ENCODE measurements around the gene METTL13.

The METTL13 gene

DNA sequence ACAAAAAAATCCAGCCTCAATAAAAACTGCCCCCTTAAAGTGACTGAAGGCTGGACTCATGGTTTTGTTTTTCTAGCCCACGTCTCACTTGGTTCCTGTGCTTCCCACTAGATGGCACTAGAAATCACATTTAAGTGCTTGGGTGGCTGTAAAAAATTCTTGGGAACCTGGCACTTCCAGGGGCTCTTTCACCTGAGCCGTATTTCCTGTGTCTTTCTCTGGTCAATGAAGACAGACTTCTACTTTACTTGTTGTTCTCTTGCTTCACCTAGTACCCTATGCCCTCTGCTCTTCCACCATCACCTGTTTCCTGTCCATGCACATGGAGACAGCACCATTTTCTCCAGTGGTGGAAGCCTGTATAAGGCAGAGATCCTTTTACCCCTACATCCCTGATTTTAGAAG lies 20.0 kb downstream of the METTL13 start:
- in situ Hi-C loops (cut with MboI; ENCODE audit: low sequenced_read_pairs) = no loop called here

DNA sequence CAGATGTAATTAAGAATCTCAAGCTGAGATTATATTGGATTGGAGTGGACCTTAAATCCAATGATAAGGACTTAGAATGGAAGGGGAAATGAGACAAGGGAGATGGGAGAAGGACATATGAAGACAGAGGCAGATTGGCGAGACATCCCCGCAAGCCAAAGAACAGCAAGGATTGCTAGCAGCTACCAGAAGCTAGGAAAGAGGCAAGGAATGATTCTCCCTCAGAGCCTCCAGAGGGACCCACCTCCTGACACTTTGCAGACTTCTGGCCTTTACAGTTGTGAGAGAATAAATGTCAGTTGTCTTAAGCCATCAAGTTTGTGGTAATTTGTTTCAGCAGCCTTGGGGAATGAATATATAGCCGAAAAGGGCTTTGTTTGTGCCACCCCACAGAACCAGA lies 20.7 kb downstream of the METTL13 start:
- in situ Hi-C loops (cut with MboI; ENCODE audit: low sequenced_read_pairs) = no loop called here

DNA sequence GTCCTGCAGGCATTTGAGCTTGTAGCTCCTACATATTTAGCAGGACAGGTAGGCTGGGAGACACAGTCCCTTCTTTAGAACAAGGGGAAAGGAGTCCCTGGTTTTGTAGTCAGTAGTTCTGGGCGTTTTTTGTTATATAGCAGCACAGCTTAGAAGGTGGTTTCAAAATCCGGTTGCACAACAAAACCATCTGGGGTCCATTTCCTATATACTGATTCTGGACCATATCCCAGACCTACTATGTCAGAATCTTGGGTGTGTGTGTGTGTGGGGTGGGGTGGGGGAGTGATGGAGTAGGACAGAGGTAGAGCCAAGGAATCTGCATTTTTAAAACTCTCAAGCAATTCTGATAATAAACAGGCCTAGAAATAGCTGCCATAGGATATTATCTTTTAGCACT lies 21.6 kb downstream of the METTL13 start:
- in situ Hi-C loops (cut with MboI; ENCODE audit: low sequenced_read_pairs) = no loop called here

DNA sequence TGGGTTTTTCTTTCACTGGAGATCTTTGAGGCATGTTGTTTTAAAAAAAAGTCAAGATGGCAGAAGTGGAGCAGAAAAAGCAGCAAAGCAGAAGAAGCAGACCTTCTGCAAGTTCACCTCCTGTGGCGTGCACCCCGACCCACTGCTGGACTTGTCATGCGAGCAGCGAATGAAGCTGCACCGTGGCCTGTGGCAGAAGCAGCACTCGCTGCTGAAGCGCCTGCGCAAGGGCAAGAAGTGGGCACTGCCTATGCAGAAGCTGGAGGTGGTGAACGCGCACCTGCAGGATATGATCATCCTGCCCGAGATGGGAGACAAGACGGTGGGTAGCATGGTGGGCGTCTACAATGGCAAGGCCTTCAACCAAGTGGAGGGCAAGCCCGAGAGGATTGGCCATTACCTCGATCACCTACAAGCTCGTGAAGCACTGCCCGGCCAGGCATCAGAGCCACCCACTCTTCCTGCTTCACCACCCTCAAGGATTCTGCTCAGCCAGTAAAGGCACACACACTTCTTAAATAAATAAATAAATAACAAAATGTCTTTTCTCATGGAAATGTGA lies 22.1 kb downstream of the METTL13 start:
- in situ Hi-C loops (cut with MboI; ENCODE audit: low sequenced_read_pairs) = no loop called here

DNA sequence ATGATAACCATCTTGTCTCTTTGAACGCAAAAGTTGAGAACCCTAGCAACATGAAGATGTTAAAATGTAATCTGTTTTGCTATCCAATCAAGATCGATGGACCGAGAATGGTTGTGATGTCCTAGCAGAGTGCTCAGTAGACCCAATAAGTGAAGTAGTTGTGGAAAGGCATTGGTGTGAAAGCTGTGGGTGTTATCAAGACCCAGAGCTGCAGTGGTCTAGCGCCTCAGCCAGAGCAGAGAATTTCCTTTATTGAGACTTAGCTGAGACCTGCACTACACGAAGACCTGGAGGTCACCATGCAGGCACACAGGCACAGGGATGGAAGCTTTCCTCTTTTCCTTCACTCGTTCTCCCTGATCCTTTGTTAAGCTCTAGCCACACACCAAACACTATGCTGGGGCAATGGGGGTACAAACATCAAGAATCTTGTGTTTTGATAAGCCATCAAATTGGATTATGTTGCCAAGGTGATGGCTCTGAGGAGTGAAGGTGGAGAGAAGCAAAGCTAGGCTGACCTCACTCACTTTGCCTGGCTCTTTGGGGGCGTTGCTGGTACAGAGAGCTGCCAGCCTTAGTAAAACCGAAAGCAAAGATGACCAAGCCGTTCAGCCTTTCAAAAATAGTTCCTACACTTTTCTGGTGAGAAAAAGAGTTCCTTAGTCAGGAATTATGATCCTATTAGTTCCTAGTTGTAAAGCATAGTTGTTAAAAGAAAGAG lies 24.1 kb downstream of the METTL13 start:
- in situ Hi-C loops (cut with MboI; ENCODE audit: low sequenced_read_pairs) = no loop called here

DNA sequence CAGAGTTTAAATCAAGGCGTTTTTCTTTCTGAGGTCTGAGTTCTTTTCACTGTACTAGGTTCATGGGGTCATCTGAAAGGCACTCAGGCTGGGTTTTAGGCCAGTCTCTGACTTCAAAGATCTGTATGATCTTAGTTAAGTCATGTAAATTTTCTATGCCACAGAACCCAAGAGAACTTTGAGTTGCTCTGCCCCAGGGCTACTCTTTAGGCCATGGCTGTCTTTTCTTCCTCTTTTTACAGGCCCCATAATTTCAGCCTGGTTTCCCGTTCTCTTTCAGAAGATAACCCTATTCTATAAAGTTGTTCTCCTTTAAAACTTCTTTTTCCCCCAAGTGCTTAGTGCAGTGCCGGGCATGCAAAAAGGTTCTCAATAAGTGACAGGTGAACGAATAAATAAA lies 26.1 kb downstream of the METTL13 start:
- in situ Hi-C loops (cut with MboI; ENCODE audit: low sequenced_read_pairs) = no loop called here

DNA sequence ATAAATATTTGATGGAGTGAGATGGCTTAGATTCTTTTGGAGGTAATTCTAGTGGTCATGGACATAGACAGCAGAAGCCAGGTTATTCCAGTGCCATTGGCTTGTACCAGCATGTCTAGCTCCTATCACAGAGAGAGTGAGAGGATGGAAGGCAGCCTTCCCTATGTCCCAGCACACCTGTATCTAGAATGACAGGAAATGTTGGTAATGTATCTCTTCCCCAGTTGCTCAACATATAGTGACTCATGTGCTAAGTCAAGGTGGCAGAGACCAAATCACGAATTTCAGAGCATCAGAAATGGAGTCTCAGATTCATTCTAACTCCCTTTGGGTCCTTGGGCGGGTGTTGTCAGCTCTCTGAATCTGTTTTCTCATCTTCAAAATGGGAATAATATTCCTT lies 28.4 kb downstream of the METTL13 start:
- in situ Hi-C loops (cut with MboI; ENCODE audit: low sequenced_read_pairs) = no loop called here

DNA sequence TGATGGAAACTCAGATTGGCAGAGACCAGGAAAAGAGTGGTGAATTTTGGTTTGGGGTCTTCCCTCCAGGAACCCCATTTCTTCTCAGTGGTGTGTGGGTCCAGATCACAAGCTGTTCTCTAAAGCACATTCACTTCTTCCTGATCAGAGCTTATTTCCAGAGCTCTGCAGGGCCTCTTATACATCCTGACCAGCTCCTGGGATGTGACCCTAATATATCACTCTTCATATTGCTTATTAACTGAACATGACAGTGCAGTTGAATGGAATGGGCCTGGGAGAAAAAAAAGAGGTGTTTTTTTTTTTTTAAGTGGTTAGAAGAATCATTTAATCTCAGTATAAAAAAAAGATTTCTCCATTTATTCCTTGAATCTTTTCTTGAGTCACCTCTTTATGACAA lies 30.2 kb downstream of the METTL13 start:
- in situ Hi-C loops (cut with MboI; ENCODE audit: low sequenced_read_pairs) = no loop called here

DNA sequence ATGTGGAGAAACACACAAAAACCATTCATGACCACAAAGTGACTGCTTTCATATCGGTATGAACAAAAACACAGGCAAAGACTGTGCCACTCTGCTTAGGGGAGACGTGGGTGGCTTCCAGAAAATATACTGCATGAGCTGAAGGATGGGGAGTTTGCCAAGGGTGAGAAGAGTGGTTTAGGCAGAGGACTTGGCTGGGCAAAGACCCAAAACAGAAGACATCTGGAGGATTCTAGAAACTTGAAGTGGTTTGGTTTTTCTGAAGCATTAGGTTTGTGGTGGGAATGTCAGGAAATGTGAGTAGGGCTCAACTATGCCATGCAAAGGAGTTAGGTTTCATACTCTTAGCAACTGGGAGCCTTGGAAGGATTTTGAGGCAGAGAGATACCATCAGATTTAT lies 33.2 kb downstream of the METTL13 start:
- in situ Hi-C loops (cut with MboI; ENCODE audit: low sequenced_read_pairs) = no loop called here

DNA sequence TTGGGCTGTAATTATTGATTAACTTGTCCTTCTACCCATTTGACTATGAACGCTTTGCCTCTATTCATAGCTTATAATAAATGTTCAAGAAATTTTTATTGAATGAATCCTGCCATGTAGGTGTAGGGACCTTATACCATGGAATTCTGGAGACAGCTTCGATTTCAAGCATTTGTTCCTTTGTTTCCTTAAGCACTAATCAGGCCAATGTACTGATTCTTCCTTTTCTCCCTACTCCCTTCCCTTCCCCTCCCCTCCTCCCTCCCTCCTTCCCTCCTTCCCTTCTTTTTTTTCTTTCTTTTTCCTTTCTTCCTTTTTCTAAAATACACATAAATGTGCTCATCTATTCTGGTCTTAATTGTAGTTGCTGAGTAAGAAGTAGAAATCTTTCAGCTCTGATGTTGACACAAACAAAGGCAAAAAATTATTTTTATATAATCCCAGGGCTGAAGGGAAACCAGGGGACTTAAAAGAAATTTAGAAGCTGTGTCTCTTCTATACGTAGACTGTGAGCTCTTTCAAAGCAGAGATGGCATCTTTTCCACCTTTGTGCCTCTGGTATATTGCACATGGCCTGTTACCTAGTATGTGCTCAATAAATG lies 34.9 kb downstream of the METTL13 start:
- in situ Hi-C loops (cut with MboI; ENCODE audit: low sequenced_read_pairs) = no loop called here

DNA sequence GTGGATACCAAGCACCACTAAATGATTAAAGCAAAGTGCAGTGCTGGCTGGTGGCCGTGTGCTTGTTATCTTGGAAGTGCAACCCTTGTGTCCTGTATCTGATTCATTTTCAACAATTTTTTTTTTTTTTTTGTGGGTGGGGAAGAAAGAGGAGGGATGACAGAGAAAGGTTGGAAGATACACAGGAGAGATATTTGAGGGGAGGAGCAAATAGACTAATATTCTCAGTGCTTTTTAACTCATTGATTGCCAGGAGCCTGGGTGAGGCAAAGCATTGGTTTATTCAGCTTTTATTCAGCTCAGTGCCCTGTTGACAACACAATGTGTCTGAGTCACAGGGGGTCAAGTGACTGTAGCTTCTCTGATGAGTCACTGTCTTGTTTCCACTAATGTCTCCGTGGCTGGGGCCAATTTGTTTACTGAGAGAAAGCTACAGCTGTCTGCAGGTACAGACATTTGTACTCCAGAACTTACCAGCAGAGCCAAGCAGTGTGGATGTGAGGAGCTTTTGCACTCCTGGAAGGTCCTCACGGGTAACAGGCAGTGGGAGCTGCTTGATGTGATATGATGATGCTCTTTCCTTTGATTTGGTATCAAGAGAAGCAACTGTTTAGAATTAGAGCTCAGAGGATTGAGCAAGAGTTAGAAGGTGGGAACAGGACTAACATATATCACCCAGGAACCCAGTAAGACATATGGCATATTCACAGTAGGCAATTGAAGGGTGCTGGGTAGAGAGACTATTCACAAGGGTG lies 36.2 kb downstream of the METTL13 start:
- in situ Hi-C loops (cut with MboI; ENCODE audit: low sequenced_read_pairs) = no loop called here

DNA sequence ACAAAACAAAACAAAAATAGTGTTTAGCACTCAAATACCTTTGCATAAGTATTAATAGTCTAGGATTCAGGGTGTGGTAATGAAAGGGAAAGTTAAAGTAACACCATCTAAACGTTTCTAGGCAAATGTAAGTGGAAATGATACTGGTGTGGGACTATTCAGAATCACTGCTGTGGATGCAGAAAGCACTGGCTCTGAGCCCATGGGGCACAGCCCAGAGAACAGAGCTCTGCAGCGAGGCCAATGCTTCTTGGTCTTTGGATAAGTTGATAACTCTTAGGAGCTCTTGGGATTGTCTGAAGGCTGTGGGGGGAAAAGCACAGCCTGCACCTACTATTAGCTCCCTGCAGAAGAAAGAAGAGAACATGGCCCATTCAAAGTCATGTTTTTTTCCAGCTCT lies 38.5 kb downstream of the METTL13 start:
- in situ Hi-C loops (cut with MboI; ENCODE audit: low sequenced_read_pairs) = no loop called here

DNA sequence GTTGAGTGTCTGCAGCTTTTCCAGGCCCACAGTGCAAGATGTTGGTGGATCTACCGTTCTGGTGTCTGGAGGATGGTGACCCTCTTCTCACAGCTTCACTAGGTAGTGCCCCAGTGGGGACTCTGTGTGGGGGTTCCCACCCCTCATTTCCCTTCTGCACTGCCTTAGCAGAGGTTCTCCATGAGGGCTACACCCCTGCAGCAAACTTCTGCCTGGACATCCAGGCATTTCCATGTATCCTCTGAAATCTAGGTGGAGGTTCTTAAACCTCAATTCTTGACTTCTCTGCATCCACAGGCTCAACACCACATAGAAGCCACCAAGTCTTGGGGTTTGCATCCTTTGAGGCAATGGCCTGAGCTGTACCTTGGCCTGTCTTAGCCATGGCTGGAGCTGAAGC lies 45.5 kb downstream of the METTL13 start:
- in situ Hi-C loops (cut with MboI; ENCODE audit: low sequenced_read_pairs) = no loop called here

DNA sequence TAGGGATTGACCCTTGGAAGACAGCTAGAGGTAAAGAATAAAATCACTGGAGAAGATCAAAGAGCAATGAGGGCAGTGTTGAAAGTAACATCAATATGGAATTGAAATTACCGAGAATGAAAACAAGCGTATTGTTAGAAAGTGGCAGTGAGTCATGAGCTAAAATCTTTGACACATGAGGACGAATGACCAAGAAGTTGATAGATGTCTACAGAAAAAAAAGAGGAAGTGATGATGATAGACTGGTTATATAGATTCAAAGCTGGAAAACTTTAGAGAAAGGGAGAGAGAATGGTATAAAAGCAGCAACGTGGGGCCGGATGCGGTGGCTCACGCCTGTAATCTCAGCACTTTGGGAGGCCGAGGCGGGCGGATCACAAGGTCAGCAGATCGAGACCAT lies 47.3 kb downstream of the METTL13 start:
- in situ Hi-C loops (cut with MboI; ENCODE audit: low sequenced_read_pairs) = no loop called here

DNA sequence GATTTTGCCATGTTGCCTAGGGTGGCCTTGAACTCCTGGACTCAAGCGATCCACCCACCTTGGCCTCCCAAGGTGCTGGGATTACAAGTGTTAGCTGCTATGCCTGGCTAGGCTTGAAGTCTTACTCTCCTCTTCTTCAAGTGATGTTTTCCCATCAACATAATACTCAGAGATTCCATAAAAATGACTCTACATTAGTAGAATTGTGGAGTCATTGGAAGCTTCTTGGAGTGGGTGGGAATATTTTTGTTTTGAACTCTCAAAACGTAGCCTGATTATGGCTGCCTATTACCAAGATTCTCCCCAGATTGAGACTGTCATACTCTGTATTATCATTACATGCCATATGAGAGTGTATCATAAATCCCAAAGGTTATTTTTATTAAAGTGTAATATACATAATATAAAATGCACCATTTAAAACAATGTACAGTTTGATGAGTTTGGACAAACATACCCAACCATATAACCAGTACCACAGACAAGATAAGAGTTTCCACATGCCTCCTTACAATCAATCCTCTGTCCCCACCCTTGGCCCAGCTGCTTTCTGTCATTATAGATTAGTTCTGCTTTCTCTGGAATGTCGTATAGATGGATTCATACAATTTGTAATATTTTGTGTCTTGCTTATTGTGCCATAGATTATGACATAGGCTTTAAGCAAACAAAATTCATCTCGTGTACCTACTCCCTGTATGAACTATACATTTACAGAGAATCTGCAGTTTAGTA lies 51.8 kb downstream of the METTL13 start:
- in situ Hi-C loops (cut with MboI; ENCODE audit: low sequenced_read_pairs) = no loop called here

DNA sequence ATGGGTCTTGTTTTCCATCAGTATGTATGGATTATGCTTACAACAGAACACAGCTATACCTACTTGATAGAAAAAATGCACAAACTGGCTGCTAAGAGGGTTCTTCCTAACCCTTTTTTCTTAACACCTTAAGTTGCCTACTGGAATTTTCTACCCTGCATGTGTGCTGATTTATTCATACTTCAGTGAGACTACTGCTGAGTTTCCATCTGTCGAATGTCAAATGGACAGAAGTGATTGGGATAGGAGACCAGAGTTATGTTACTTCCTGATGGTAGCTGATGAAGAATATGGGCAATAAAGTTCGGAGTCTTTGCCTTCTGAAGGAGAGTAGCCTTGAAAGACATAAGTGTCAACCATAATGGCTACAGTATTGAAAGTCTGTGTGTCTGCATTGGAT lies 53.4 kb downstream of the METTL13 start:
- in situ Hi-C loops (cut with MboI; ENCODE audit: low sequenced_read_pairs) = no loop called here

DNA sequence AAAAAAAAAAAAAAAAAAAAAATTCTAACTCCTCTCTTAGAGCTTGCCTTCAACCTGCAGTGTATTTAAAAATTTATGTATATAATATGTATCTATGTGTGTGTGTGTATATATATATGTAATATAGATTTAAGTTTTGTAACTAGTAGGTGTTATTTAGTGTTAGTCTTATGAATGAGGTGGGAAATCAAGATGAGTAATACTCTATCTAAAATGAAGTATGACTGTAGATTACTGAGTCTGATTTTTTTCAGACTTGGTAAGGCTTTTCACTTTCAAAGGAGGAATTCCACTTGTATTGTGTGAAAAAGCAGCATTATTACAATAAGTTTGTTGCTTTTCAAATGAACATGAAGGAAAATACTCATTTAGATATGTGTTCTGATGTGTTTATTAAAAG lies 54.4 kb downstream of the METTL13 start:
- in situ Hi-C loops (cut with MboI; ENCODE audit: low sequenced_read_pairs) = no loop called here

DNA sequence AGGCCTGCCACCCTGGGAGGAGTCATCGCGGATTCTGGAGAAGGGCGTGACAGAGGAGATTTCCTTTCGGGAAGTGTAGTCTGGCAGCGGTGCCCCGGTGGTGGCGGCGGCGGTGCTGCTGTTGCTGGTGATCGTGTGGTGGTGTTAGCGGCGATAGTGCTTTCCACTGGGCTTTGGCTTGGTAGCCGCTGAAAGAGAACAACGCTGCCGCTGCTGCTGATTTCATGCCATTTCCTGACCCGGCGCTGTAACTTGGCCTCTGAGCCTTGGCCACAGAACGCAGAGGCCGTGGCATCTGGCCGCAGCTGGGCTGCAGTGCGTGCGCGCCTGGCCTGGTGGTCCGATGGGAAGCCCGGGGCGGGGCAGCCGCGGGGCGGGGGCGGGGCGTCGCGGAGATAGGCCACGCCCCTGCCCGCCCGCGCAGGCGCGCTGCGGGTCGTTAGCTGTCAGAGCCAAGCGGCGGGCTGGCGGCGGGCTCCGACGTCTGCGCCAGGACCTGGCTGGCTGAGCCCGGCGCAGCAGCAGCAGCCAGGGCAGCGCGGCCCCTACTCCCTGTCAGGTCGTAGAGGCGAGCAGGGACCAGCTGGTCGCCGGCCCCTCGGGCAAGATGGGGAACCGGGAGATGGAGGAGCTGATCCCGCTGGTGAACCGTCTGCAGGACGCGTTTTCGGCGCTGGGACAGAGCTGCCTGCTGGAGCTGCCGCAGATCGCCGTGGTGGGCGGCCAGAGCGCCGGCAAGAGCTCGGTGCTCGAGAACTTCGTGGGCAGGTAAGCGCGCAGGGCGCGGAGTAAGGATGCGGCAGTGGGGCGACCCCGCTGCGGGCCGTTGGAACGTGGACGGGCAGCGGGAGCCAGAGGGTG lies 59.8 kb downstream of the METTL13 start, which contains the start of gene DNM3:
Gene DNM3 (plus strand): TSS at position 449 of the 861 bp plus-strand sequence. CDS start 159 bp downstream, at position 608.
- in situ Hi-C loops (cut with MboI; ENCODE audit: low sequenced_read_pairs) = no loop called here

DNA sequence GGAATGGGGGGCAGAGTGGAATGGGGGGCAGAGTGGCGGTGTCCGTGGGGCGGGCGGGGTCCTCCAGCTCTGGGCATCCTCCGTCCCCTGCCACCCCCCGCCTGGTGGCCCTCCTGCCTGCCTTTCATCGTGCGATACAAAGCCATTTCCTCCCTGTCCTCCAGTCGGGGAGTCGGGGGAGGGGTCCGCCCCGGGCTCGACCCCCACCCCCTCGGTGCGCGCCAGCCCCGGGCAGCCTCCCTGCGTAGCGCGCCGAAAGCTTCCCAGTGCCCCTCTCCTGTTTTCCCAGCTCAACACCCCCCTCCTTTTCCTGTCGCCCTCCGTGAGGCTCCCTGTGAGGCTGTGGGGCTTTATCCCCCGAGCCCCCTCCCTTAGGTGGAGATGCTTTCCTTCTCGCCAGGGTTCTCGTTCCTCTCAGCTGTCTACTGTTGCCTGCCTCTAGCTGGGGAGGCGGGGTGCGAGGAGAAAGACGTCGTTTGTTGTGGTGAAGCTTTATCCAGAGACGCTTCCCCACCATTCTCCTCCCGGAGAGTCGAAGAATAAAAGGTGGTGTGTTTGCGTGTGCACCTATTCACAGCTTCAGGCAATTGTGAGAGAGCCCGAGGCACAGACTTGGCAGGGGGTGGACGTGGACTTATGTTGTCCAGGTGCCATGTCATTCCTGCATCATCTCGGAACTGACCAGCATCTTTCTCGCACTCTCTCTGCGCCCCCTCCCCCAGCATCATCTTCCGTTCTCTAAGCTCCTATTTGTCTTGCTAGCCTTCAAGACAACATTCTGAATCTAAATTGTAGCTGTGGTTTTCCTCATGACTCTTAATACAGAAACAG lies 60.7 kb downstream of the METTL13 start:
- in situ Hi-C loops (cut with MboI; ENCODE audit: low sequenced_read_pairs) = no loop called here
